ENCODE results near the gene RRAS2.

DNA sequence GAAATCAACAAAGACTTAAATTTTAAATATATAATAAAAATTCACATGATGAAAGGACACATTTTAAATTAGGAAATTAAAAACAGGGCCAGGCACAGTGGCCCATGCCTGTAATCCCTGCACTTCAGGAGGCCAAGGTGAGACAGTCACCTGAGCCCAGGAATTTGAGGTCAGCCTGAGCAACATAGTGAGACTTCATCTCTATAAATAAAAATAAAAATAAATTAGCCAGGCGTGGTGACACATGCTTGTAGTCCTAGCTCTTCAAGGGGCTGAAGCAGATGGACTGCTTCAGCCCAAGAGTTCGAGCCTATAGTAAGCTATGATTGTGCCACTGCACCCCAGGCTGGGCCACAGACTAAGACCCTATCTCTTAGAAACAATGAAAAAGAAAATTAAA lies 29.3 kb downstream of the RRAS2 start:
- TF ChIP-seq POLR2A (IDR thresholded peaks at IDR 0.05), result no peak
- TF ChIP-seq, protein P1, sequence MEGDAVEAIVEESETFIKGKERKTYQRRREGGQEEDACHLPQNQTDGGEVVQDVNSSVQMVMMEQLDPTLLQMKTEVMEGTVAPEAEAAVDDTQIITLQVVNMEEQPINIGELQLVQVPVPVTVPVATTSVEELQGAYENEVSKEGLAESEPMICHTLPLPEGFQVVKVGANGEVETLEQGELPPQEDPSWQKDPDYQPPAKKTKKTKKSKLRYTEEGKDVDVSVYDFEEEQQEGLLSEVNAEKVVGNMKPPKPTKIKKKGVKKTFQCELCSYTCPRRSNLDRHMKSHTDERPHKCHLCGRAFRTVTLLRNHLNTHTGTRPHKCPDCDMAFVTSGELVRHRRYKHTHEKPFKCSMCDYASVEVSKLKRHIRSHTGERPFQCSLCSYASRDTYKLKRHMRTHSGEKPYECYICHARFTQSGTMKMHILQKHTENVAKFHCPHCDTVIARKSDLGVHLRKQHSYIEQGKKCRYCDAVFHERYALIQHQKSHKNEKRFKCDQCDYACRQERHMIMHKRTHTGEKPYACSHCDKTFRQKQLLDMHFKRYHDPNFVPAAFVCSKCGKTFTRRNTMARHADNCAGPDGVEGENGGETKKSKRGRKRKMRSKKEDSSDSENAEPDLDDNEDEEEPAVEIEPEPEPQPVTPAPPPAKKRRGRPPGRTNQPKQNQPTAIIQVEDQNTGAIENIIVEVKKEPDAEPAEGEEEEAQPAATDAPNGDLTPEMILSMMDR (IDR thresholded peaks at IDR 0.05), result no peak
